K562 (cell line): ENCODE measurements around the gene ZC3H11A. TPM values are rescaled to one million over a fixed set of nuclear protein-coding genes. Genes with fewer than 3 reads are reported as not detected.

ENCODE experiments used
- BRD4 ChIP-seq: fragments of 200-600 bp; sonication (generic); IDR thresholded peaks from 2 replicates; pipeline ENCODE4 v1.6.1; 2017; ENCODE audit warnings: inconsistent platforms
- CHD2 ChIP-seq: IDR thresholded peaks from 2 replicates; pipeline ENCODE4 v1.6.1; 2011; ENCODE audit warnings: low read depth, low read length
- DACH1 ChIP-seq: fragments of 450-650 bp; IDR thresholded peaks from 2 replicates; pipeline ENCODE4 v1.6.1; 2018; ENCODE audit not compliant: partially characterized antibody
- ELF2 ChIP-seq: fragments of 250-450 bp; sonication (Bioruptor Pico); IDR thresholded peaks from 2 replicates; pipeline ENCODE4 v1.5.0; 2021; ENCODE audit warnings: mild to moderate bottlenecking
- FOXK1 ChIP-seq: sonication (generic); formaldehyde crosslinking; IDR thresholded peaks from 2 replicates; pipeline ENCODE4 v1.8.0; 2022; ENCODE audit warnings: missing genetic modification reagents, mild to moderate bottlenecking, borderline replicate concordance
- LARP7 ChIP-seq: fragments of 450-650 bp; IDR thresholded peaks from 2 replicates; pipeline ENCODE4 v1.6.1; 2016
- MCM2 ChIP-seq: fragments of 450-650 bp; IDR thresholded peaks from 2 replicates; pipeline ENCODE4 v1.6.1; 2017; ENCODE audit warnings: low read depth, mild to moderate bottlenecking
- MLX ChIP-seq, 2 experiments: fragments of 450-650 bp in 1 of 2; sonication (generic) in 1 of 2; formaldehyde crosslinking; conservative IDR thresholded peaks; 2 replicates each; pipeline versions ENCODE4 v1.4.0 to v1.8.1; 2020 to 2022; ENCODE audit warnings: mild to moderate bottlenecking in 1 of 2, missing genetic modification reagents in 1 of 2
- MTA3 ChIP-seq: fragments of 450-650 bp; formaldehyde crosslinking; IDR thresholded peaks from 2 replicates; pipeline ENCODE4 v1.6.1; 2017; ENCODE audit warnings: mild to moderate bottlenecking, borderline replicate concordance
- ZNF324 ChIP-seq: fragments of 250-450 bp; sonication (Bioruptor Pico); IDR thresholded peaks from 2 replicates; pipeline ENCODE4 v1.4.0; 2020; ENCODE audit warnings: mild to moderate bottlenecking
- polyA plus RNA-seq, 8 experiments: library from polyadenylated mRNA; depleted of rRNA in 4 of 8; stranded (reverse) in 5 of 8; unstranded in 3 of 8; fragments of >200 nt; fragmentation: Nextera tagmentation in 2 of 8; fragmentation: Illumina TruSeq in 1 of 8; extraction: Ambion mirVana in 2 of 8; extraction: Trizol in 1 of 8; gene quantifications; 2 replicates each; pipeline versions ENCODE4 v1.2.1 to v1.2.3, GENCODE V29; 2011 to 2014; ENCODE audit warnings: inconsistent platforms in 1 of 8, missing spikeins in 1 of 8
- total RNA-seq, 7 experiments: library from RNA; depleted of rRNA in 6 of 7; stranded (reverse); fragments of >200 nt in 6 of 7; fragmentation: Illumina TruSeq in 2 of 7; extraction: Trizol in 2 of 7; gene quantifications; 2 replicates each; pipeline versions ENCODE4 v1.2.1 to v1.2.3, GENCODE V29; 2011 to 2021; ENCODE audit warnings: low replicate concordance in 1 of 7
- TF ChIP-seq, protein P1 (sequence below), 2 experiments: fragments of 450-650 bp; IDR thresholded peaks; 2 replicates each; pipeline ENCODE4 v1.6.1; 2016
- TF ChIP-seq, protein P2 (sequence below): sonication (generic); formaldehyde crosslinking; IDR thresholded peaks from 2 replicates; pipeline ENCODE4 v1.8.1; 2023; ENCODE audit warnings: missing genetic modification reagents, mild to moderate bottlenecking, borderline replicate concordance
- TF ChIP-seq, protein P3 (sequence below): fragments of 450-650 bp; IDR thresholded peaks from 2 replicates; pipeline ENCODE4 v1.6.1; 2016; ENCODE audit warnings: missing biosample characterization, missing genetic modification characterization

ZC3H11A gene
- total and polyA plus RNA-seq, 9 of the 15 experiments (the other 6 are each of a cell fraction or from before 2014, with no cell fraction given): 34.2 to 137 (median 102) TPM

GRCh38 chr1:203794764-203795440, 521 bp upstream of the ZC3H11A start (continued):
- TF ChIP-seq, protein P1, sequence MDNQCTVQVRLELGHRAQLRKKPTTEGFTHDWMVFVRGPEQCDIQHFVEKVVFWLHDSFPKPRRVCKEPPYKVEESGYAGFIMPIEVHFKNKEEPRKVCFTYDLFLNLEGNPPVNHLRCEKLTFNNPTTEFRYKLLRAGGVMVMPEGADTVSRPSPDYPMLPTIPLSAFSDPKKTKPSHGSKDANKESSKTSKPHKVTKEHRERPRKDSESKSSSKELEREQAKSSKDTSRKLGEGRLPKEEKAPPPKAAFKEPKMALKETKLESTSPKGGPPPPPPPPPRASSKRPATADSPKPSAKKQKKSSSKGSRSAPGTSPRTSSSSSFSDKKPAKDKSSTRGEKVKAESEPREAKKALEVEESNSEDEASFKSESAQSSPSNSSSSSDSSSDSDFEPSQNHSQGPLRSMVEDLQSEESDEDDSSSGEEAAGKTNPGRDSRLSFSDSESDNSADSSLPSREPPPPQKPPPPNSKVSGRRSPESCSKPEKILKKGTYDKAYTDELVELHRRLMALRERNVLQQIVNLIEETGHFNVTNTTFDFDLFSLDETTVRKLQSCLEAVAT (IDR thresholded peaks at IDR 0.05): peak in 1 of 2 experiments; percentile 82; a peak in 2 of 4 replicates
- TF ChIP-seq ELF2 (CRISPR knock-in tag): no peak
- 0 out of 2 replicates have a peak, but pooled peaks have one; percentile 4 for TF ChIP-seq FOXK1 (CRISPR knock-in tag)
- TF ChIP-seq DACH1: no peak
- TF ChIP-seq, protein P2, sequence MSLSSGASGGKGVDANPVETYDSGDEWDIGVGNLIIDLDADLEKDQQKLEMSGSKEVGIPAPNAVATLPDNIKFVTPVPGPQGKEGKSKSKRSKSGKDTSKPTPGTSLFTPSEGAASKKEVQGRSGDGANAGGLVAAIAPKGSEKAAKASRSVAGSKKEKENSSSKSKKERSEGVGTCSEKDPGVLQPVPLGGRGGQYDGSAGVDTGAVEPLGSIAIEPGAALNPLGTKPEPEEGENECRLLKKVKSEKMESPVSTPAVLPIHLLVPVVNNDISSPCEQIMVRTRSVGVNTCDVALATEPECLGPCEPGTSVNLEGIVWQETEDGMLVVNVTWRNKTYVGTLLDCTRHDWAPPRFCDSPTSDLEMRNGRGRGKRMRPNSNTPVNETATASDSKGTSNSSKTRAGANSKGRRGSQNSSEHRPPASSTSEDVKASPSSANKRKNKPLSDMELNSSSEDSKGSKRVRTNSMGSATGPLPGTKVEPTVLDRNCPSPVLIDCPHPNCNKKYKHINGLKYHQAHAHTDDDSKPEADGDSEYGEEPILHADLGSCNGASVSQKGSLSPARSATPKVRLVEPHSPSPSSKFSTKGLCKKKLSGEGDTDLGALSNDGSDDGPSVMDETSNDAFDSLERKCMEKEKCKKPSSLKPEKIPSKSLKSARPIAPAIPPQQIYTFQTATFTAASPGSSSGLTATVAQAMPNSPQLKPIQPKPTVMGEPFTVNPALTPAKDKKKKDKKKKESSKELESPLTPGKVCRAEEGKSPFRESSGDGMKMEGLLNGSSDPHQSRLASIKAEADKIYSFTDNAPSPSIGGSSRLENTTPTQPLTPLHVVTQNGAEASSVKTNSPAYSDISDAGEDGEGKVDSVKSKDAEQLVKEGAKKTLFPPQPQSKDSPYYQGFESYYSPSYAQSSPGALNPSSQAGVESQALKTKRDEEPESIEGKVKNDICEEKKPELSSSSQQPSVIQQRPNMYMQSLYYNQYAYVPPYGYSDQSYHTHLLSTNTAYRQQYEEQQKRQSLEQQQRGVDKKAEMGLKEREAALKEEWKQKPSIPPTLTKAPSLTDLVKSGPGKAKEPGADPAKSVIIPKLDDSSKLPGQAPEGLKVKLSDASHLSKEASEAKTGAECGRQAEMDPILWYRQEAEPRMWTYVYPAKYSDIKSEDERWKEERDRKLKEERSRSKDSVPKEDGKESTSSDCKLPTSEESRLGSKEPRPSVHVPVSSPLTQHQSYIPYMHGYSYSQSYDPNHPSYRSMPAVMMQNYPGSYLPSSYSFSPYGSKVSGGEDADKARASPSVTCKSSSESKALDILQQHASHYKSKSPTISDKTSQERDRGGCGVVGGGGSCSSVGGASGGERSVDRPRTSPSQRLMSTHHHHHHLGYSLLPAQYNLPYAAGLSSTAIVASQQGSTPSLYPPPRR (CRISPR knock-in tag): no peak
- no peak for TF ChIP-seq MCM2
- TF ChIP-seq LARP7: no peak
- TF ChIP-seq, protein P3, sequence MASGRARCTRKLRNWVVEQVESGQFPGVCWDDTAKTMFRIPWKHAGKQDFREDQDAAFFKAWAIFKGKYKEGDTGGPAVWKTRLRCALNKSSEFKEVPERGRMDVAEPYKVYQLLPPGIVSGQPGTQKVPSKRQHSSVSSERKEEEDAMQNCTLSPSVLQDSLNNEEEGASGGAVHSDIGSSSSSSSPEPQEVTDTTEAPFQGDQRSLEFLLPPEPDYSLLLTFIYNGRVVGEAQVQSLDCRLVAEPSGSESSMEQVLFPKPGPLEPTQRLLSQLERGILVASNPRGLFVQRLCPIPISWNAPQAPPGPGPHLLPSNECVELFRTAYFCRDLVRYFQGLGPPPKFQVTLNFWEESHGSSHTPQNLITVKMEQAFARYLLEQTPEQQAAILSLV (tag): no peak
- TF ChIP-seq MLX (CRISPR knock-in tag; conservative IDR thresholded peaks at IDR 0.05): no peak
- peak; percentile 56; the same call in 1 of the 2 replicates for TF ChIP-seq BRD4
- 0 out of 2 replicates have a peak, but pooled peaks have one; percentile 12 for TF ChIP-seq ZNF324
- no peak for TF ChIP-seq CHD2
- TF ChIP-seq MTA3: 0 out of 2 replicates have a peak, but pooled peaks have one; percentile 6
